Muscle of back (tissue), 11 donors: Measurements from ENCODE around the gene UQCRC1. TPM values are rescaled to one million over a fixed set of nuclear protein-coding genes. Genes with fewer than 3 reads are reported as not detected.

Source experiments
- DNase-seq, 3 donors: peaks; one replicate each; pipeline versions ENCODE4 v3.0.0 to v3.0.0-alpha.2; 2013
- polyA plus RNA-seq, 10 donors: library from polyadenylated mRNA; unstranded; fragments of 120-200 nt; gene quantifications; one replicate each; pipeline ENCODE4 v1.2.1, GENCODE V29; 2013; ENCODE audit not compliant: insufficient read length in 10 of 10

The UQCRC1 gene
- polyA plus RNA-seq, 10 donors, result 161 to 187 (median 177) TPM

- DNase-seq, result no peak
These were observed 8.5 kb downstream of the UQCRC1 start for GRCh38 chr3:48600711-48601621.

- no peak for DNase-seq
These were observed 9.7 kb downstream of the UQCRC1 start for GRCh38 chr3:48599509-48600285.

- peak in 1 of 3 donors; percentile 13 for DNase-seq
These were observed 10.4 kb downstream of the UQCRC1 start for GRCh38 chr3:48599077-48599501.

GRCh38 chr3:48598323-48599076 is 10.9 kb downstream of the UQCRC1 start:
- DNase-seq, result peak; percentile 45 to 73 (median 59)

GRCh38 chr3:48597408-48597800 is 12.0 kb downstream of the UQCRC1 start:
- DNase-seq, result no peak

GRCh38 chr3:48596676-48597407 is 12.6 kb downstream of the UQCRC1 start:
- no peak for DNase-seq

GRCh38 chr3:48596157-48596556 is 13.3 kb downstream of the UQCRC1 start:
- no peak for DNase-seq

GRCh38 chr3:48595526-48596121 is 13.8 kb downstream of the UQCRC1 start:
- peak in 2 of 3 donors; percentile 39 to 62 for DNase-seq

- DNase-seq, result peak in 1 of 3 donors; percentile 15
These were observed 14.3 kb downstream of the UQCRC1 start, which contains the start of gene COL7A1 for GRCh38 chr3:48595075-48595525. COL7A1 (minus strand) TSS chr3:48595329; CDS start chr3:48595159, 170 bp downstream.

- DNase-seq, result peak in 1 of 3 donors; percentile 19
These were observed 14.9 kb downstream of the UQCRC1 start for GRCh38 chr3:48594417-48595049.

- no peak for DNase-seq
These were observed 16.1 kb downstream of the UQCRC1 start for GRCh38 chr3:48593337-48593736.

- no peak for DNase-seq
These were observed 16.8 kb downstream of the UQCRC1 start for GRCh38 chr3:48592519-48593087.

- no peak for DNase-seq
These were observed 17.4 kb downstream of the UQCRC1 start for GRCh38 chr3:48591886-48592518.

GRCh38 chr3:48591436-48591835 is 18.0 kb downstream of the UQCRC1 start:
- DNase-seq, result no peak

- DNase-seq, result no peak
These were observed 21.2 kb downstream of the UQCRC1 start for GRCh38 chr3:48588230-48588629.

- DNase-seq, result no peak
These were observed 21.8 kb downstream of the UQCRC1 start for GRCh38 chr3:48587686-48588085.

- no peak for DNase-seq
These were observed 24.0 kb downstream of the UQCRC1 start for GRCh38 chr3:48585411-48585810.

- DNase-seq, result no peak
These were observed 24.6 kb downstream of the UQCRC1 start for GRCh38 chr3:48584836-48585235.
